GM18951 (cell line): ENCODE data around the gene CD200.
"Not testable (repeated sequence)": the region's sequence is repeated elsewhere in the genome, so short reads cannot be mapped to it uniquely, and the experiment has no call there.

Experiments
- POLR2A ChIP-seq: IDR thresholded peaks from 4 replicates; pipeline ENCODE4 v1.6.1; 2011; ENCODE audit warnings: mild to moderate bottlenecking; ENCODE audit not compliant: insufficient read length, insufficient read depth; ENCODE audit errors: extremely low read depth
- in situ Hi-C: fragments of 300-500 bp; cut with MboI; formaldehyde crosslinking; loops from one replicate; pipeline ENCODE4 v1.12.0; 2022; ENCODE audit warnings: low sequenced_read_pairs, mixed read lengths, inconsistent platforms; ENCODE audit not compliant: unreplicated experiment

The CD200 gene

GRCh38 chr3:112375117-112375516 lies 42.2 kb downstream of the CD200 start:
- no peak for TF ChIP-seq POLR2A
- in situ Hi-C loops: no loop called here

GRCh38 chr3:112376241-112376911 lies 43.4 kb downstream of the CD200 start:
- in situ Hi-C loops: no loop called here
- TF ChIP-seq POLR2A: no peak

GRCh38 chr3:112376992-112377391 lies 44.0 kb downstream of the CD200 start:
- TF ChIP-seq POLR2A: no peak

GRCh38 chr3:112377568-112378071 lies 44.7 kb downstream of the CD200 start:
- in situ Hi-C loops: no loop called here
- TF ChIP-seq POLR2A: no peak

More at GRCh38 chr3:112376992-112377391, 44.0 kb downstream of the CD200 start:
- in situ Hi-C loops: no loop called here

- in situ Hi-C loops: not testable (repeated sequence)
Measured at GRCh38 chr3:112378347-112378746, 45.4 kb downstream of the CD200 start.

GRCh38 chr3:112379020-112379690 lies 46.2 kb downstream of the CD200 start:
- no peak for TF ChIP-seq POLR2A
- in situ Hi-C loops: no loop called here

GRCh38 chr3:112381673-112382542 lies 49.0 kb downstream of the CD200 start:
- in situ Hi-C loops: no loop called here
- no peak for TF ChIP-seq POLR2A

GRCh38 chr3:112382543-112383160 lies 49.7 kb downstream of the CD200 start:
- in situ Hi-C loops: no loop called here
- no peak for TF ChIP-seq POLR2A

GRCh38 chr3:112384769-112385168 lies 51.8 kb downstream of the CD200 start:
- in situ Hi-C loops: no loop called here

GRCh38 chr3:112388972-112389371 lies 56.0 kb downstream of the CD200 start:
- in situ Hi-C loops: no loop called here

More at GRCh38 chr3:112384769-112385168, 51.8 kb downstream of the CD200 start:
- no peak for TF ChIP-seq POLR2A

GRCh38 chr3:112389961-112390360 lies 57.0 kb downstream of the CD200 start:
- in situ Hi-C loops: no loop called here
- TF ChIP-seq POLR2A: no peak

More at GRCh38 chr3:112388972-112389371, 56.0 kb downstream of the CD200 start:
- TF ChIP-seq POLR2A: no peak

GRCh38 chr3:112390783-112391641 lies 58.1 kb downstream of the CD200 start:
- in situ Hi-C loops: no loop called here
- TF ChIP-seq POLR2A: no peak

GRCh38 chr3:112391648-112392047 lies 58.7 kb downstream of the CD200 start:
- TF ChIP-seq POLR2A: no peak
- in situ Hi-C loops: no loop called here
